Measurements from ENCODE around the gene RNF41. TPM values are rescaled to one million over a fixed set of nuclear protein-coding genes. Genes with fewer than 3 reads are reported as not detected.
"Not testable (repeated sequence)": the region's sequence is repeated elsewhere in the genome, so short reads cannot be mapped to it uniquely, and the experiment has no call there.

Gene RNF41
- polyA plus RNA-seq, 1 donor: 42.7 TPM

DNA sequence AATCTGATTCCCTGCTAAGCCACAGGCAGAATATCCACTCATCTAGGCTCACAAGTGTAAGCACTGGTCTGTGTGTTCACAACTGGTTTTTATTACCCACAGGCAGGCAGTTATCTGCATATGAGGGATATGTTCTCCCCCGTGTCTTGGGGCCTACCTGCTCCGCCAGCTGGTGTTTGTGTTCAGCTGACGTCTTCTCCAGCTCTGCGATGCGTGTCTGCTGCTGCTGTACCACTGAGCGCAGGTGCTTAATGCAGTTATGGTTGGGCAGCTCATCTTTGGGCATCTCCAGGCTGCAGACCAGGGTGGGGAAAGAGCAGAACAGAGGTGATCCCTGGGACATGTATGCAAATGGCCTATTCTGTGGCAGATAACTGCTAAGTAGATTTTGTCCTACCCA, 13.7 kb downstream of the RNF41 start:
- no peak for DNase-seq (ENCODE audit: low read depth)

DNA sequence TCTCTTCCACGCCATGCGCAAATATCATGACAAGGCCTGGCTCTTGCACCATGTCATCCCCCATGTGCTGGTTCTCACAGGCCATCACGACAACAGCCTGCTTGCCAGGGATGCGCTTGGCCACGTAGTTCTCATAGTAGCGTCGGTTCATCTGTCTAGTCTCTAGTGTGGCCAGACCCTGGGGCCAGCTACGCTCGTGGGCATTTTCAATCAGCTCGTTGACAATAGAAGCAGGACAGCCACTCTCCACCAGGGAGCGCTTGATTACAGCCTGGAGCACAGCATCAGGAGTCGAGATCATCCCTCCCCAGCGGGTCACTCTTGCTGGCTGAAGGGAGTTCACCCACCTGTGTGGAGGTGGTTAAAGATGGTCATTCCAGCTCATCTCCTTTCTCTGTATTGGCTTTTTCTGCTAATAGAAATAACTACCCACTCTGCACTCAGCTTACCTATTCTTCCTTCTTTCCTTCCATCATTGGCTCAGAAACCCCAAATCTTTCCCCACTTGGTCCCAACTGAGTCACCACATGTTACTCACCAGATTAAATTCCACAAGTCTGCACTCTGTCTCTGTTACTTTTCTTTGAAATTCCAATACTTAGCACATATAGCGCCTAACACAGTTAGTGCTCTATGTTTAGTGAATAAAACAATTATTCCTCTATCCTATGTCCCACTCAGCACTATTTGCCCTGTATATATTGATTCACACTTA, 15.1 kb downstream of the RNF41 start:
- no peak for DNase-seq (ENCODE audit: low read depth)

GRCh38 chr12:56205445-56205844, 16.3 kb downstream of the RNF41 start:
- no peak for DNase-seq (ENCODE audit: low read depth)

GRCh38 chr12:56204275-56204674, 17.4 kb downstream of the RNF41 start:
- DNase-seq (ENCODE audit: low read depth): no peak

GRCh38 chr12:56202838-56203237, 18.9 kb downstream of the RNF41 start:
- no peak for DNase-seq (ENCODE audit: low read depth)

GRCh38 chr12:56202366-56202765, 19.4 kb downstream of the RNF41 start:
- no peak for DNase-seq (ENCODE audit: low read depth)

- no peak for DNase-seq (ENCODE audit: low read depth)
These were observed 22.9 kb downstream of the RNF41 start for GRCh38 chr12:56198836-56199235.

GRCh38 chr12:56197921-56198635, 23.6 kb downstream of the RNF41 start:
- no peak for DNase-seq (ENCODE audit: low read depth)

GRCh38 chr12:56196818-56197550, 24.7 kb downstream of the RNF41 start:
- not testable (repeated sequence) for DNase-seq (ENCODE audit: low read depth)

GRCh38 chr12:56193025-56193578, 28.6 kb downstream of the RNF41 start:
- peak; percentile 60 for DNase-seq (ENCODE audit: low read depth)

GRCh38 chr12:56192582-56192981, 29.1 kb downstream of the RNF41 start:
- DNase-seq (ENCODE audit: low read depth): no peak

DNA sequence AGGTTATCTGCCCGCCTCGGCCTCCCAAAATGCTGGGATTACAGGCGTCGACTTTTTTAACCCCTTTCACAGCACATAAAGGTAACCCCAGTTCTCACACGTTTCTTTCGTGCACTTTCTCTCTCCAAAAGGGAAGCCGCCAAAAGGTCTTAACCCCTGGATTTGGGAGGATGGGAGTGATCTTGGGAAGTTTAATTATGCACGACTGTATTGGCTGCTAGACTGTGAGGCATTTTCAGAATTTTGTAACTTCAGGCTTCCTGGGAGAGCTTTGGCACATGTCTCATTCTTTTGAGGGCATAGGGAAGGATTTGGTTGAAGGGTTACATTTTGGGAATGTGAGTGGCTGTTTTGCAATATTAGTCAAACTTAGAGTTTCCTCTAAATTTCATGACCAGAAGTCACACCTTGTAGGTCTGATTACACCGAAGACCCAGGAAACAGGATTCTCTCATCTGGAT, 31.0 kb downstream of the RNF41 start:
- no peak for DNase-seq (ENCODE audit: low read depth)

GRCh38 chr12:56189918-56190694, 31.6 kb downstream of the RNF41 start:
- peak; percentile 72 for DNase-seq (ENCODE audit: low read depth)

DNA sequence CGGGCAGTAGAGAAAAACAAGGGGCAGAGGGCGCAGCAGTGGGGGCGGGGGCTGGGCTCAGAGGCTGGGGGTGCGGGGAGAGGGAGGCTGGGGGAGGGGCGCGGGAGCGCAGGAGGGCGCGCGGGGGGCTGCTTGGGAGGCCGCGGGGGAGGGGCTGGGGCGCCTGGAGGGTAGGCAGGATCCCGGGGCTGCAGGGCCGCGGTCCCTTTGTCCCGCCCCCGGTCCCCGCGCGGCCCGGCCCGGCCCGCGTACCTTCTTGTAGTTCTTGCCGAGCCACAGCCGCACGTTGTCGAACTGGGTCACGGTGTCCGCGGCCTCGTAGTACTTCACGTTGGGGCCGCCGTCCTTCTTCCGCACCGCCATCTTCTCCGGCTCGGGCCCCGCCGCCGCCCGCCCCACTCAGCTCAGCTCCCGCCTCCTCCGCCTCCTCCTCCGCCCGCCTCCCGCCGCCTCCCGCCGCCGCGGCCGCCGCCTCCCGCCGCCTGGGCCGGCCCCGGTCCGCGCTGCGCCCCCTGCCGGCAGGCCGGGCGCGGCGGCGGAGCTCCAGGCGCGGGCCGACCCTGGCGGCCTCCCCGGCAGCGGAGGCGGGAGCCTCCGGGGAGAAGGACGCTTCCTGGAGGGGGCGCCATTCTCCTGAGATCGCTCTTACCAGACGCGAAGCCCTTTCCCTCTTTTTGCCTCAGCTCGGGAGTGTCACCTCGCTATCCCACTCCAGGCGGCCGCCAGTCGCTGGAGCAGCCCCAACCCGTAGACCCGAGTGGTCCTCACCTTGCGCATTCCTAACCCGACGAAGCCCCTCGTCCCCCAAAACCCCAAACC, 32.4 kb downstream of the RNF41 start, which contains the start of gene SMARCC2:
Gene SMARCC2 (minus strand): TSS at position 385 of the 819 bp plus-strand sequence. CDS start 22 bp downstream, at position 363.
- DNase-seq (ENCODE audit: low read depth): peak; percentile 76

- no peak for DNase-seq (ENCODE audit: low read depth)
These were observed 33.0 kb downstream of the RNF41 start for GRCh38 chr12:56188778-56189098.

DNA sequence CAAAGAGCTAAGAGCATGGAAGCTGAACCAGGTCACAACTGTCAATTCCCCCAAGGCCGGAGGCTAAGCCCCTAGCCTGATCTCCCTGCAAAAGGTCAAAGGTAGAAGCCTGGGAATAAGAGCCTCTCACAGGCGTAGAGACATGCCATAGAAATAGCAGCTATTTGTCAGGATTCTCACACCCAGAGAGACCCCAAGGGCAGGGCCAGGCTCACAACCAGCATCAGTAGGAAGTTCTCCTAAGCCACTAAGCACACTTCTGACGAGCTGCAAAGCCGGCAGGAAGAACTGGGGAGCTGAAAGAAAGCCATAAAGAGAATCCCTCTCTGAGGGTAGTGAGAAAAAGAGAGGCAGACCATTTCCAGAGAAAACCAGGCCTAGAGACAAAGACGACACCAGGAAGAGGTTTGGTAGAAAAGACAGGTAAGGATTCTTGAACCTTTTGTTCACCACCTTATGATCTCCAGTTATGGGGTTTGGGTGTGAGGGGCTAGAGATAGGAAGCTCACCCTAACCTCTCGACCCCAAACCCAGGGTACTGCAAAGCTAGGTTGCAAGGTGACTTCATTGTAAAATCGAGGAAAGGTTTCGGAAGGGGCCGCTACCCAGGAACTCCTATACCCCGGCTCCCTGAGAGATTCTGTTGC, 33.5 kb downstream of the RNF41 start:
- no peak for DNase-seq (ENCODE audit: low read depth)

GRCh38 chr12:56186957-56187356, 34.8 kb downstream of the RNF41 start:
- DNase-seq (ENCODE audit: low read depth): no peak

DNA sequence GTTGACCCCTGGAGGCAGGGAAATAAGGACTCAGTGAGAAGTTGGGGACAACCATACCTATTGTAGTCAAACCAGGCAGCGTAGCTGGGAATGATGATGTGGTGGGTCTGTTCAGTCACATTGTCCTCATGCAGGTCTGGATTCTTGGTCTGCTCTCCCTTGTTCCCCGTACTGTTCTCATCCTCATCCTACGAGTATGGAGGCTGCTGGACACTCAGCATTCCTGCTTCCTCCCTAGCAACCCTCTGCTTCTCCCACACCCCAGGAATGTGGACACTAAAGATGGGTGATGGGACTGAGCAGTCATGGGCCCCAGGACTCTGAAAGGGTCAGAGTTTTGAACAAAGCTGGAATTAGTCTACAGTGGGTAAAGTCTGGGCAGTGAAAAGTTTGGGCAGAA, 43.4 kb downstream of the RNF41 start:
- no peak for DNase-seq (ENCODE audit: low read depth)

DNA sequence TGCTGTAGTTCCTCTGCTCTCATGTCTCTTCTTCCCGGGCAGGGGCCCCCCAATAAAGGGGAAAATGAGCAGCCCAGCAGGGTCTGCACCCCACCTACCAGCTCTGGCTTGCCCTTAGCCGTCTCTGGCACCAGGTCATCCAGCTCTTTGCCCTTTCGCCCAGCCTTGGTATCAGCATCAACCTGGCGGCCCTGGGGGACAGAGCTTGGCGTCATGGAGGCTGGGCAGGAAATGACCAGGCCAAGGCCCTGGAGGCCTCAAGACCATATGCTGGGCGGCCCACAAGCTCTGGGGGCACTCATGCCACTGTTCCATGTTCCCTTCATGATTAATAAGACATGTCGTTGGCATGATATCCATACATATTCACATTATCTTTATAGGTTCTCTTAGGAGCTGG, 48.9 kb downstream of the RNF41 start:
- DNase-seq (ENCODE audit: low read depth): no peak

DNA sequence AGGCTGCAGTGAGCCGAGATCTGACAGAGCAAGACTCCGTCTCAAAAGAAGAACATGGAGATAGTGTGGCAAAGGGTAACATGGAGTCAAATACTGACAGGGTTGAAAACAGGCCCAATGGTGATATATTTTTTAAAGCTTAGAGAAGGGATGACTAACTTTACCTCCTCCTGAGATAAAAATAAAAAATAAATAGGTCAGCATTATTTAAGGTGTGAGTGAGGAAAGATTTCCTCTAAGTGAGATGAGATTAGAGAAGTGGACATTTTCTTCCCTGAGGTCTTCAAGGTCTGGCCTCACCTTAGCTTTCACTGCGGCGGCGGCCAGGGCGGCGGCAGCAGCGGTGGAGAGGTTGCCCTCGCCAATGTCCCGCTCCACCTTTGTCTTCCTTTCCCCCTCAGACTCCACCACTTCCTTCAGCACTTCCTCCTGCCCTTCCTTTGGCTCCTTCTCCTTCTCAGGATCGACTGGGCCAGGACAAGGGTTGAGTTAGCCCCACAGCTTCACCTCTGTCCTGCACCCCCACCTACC, 52.4 kb downstream of the RNF41 start:
- DNase-seq (ENCODE audit: low read depth): no peak
